HepG2 (cell line): ENCODE measurements around the gene KLF16. TPM values are rescaled to one million over a fixed set of nuclear protein-coding genes. Genes with fewer than 3 reads are reported as not detected.

ENCODE experiments used
- CCDC6 ChIP-seq: sonication (generic); formaldehyde crosslinking; IDR thresholded peaks from 2 replicates; pipeline ENCODE4 v1.8.1; 2022; ENCODE audit warnings: mild to moderate bottlenecking, missing genetic modification reagents, moderate library complexity
- E2F5 ChIP-seq: sonication (generic); formaldehyde crosslinking; conservative IDR thresholded peaks from 2 replicates; pipeline ENCODE4 v1.4.0; 2020; ENCODE audit warnings: missing genetic modification reagents
- GATAD1 ChIP-seq: IDR thresholded peaks from 2 replicates; pipeline ENCODE4 v1.6.1; 2016; ENCODE audit warnings: missing genetic modification reagents, missing compliant biosample characterization
- GFI1 ChIP-seq: sonication (generic); formaldehyde crosslinking; IDR thresholded peaks from 2 replicates; pipeline ENCODE4 v1.5.0; 2020; ENCODE audit warnings: missing genetic modification reagents, mild to moderate bottlenecking, borderline replicate concordance
- HIVEP1 ChIP-seq: sonication (generic); formaldehyde crosslinking; IDR thresholded peaks from 2 replicates; pipeline ENCODE4 v1.4.0; 2020; ENCODE audit warnings: mild to moderate bottlenecking, missing genetic modification reagents
- HMGXB3 ChIP-seq: sonication (generic); formaldehyde crosslinking; IDR thresholded peaks from 2 replicates; pipeline ENCODE4 v1.4.0; 2020; ENCODE audit warnings: missing genetic modification reagents, borderline replicate concordance
- HMGXB4 ChIP-seq, 2 experiments: sonication (generic) in 1 of 2; formaldehyde crosslinking in 1 of 2; IDR thresholded peaks; 2 replicates each; pipeline versions ENCODE4 v1.4.0 to v1.6.1; 2018 to 2020; ENCODE audit warnings: missing genetic modification reagents in 2 of 2, borderline replicate concordance in 1 of 2, low read depth in 1 of 2, mild to moderate bottlenecking in 1 of 2, missing biosample characterization in 1 of 2
- MATR3 ChIP-seq: sonication (generic); formaldehyde crosslinking; IDR thresholded peaks from 2 replicates; pipeline ENCODE4 v1.4.0; 2020; ENCODE audit warnings: missing genetic modification reagents
- NRL ChIP-seq: sonication (generic); formaldehyde crosslinking; IDR thresholded peaks from 2 replicates; pipeline ENCODE4 v1.5.0; 2020; ENCODE audit warnings: missing genetic modification reagents, mild to moderate bottlenecking, moderate library complexity, borderline replicate concordance
- PLRG1 ChIP-seq: fragments of 450-650 bp; conservative IDR thresholded peaks from 2 replicates; pipeline ENCODE4 v1.6.1; 2016
- PLSCR1 ChIP-seq: sonication (generic); formaldehyde crosslinking; IDR thresholded peaks from 2 replicates; pipeline ENCODE4 v1.5.0; 2020; ENCODE audit warnings: missing genetic modification reagents, mild to moderate bottlenecking, borderline replicate concordance
- POGZ ChIP-seq: sonication (generic); formaldehyde crosslinking; IDR thresholded peaks from 2 replicates; pipeline ENCODE4 v1.4.0; 2020; ENCODE audit warnings: mild to moderate bottlenecking, missing genetic modification reagents
- SRY ChIP-seq: sonication (generic); formaldehyde crosslinking; IDR thresholded peaks from 2 replicates; pipeline ENCODE4 v1.8.0; 2022; ENCODE audit warnings: mild to moderate bottlenecking, missing genetic modification reagents
- TBX2 ChIP-seq: sonication (generic); formaldehyde crosslinking; IDR thresholded peaks from 2 replicates; pipeline ENCODE4 v1.5.0; 2020; ENCODE audit warnings: missing genetic modification reagents, mild to moderate bottlenecking, borderline replicate concordance
- TBX3 ChIP-seq: fragments of 450-650 bp; IDR thresholded peaks from 2 replicates; pipeline ENCODE4 v1.6.1; 2017; ENCODE audit warnings: antibody characterized with exemption, mild to moderate bottlenecking, inconsistent platforms, borderline replicate concordance
- ZIK1 ChIP-seq: sonication (generic); formaldehyde crosslinking; IDR thresholded peaks from 2 replicates; pipeline ENCODE4 v1.5.0; 2020; ENCODE audit warnings: mild to moderate bottlenecking, low read depth, missing genetic modification reagents, borderline replicate concordance
- ZNF101 ChIP-seq: sonication (generic); formaldehyde crosslinking; IDR thresholded peaks from 2 replicates; pipeline ENCODE4 v1.4.0; 2020; ENCODE audit warnings: mild to moderate bottlenecking, low read depth, missing genetic modification reagents, borderline replicate concordance
- ZNF619 ChIP-seq: sonication (generic); formaldehyde crosslinking; IDR thresholded peaks from 2 replicates; pipeline ENCODE4 v1.4.0; 2020; ENCODE audit warnings: mild to moderate bottlenecking, missing genetic modification reagents
- ZNF792 ChIP-seq: IDR thresholded peaks from 2 replicates; pipeline ENCODE4 v1.6.1; 2016
- ZNF883 ChIP-seq: sonication (generic); formaldehyde crosslinking; IDR thresholded peaks from 2 replicates; pipeline ENCODE4 v1.5.1; 2020; ENCODE audit warnings: mild to moderate bottlenecking, missing genetic modification reagents; ENCODE audit errors: not compliant biosample characterization
- polyA plus RNA-seq, 8 experiments: library from polyadenylated mRNA; depleted of rRNA in 3 of 8; stranded (reverse) in 7 of 8; unstranded in 1 of 8; fragments of >200 nt; fragmentation: Illumina TruSeq in 4 of 8; extraction: Trizol in 4 of 8; gene quantifications; 2 replicates each; pipeline versions ENCODE4 v1.2.1 to v1.2.3, GENCODE V29; 2011 to 2016; ENCODE audit warnings: low read depth in 4 of 8, missing spikeins in 1 of 8, mixed read lengths in 1 of 8; ENCODE audit not compliant: insufficient read depth in 1 of 8
- total RNA-seq, 5 experiments: library from RNA; depleted of rRNA; stranded (reverse); fragments of >200 nt; fragmentation: Illumina TruSeq; extraction: Trizol; gene quantifications; 2 replicates each; pipeline ENCODE4 v1.2.3, GENCODE V29; 2016; ENCODE audit warnings: low read depth in 1 of 5

Gene KLF16
- total and polyA plus RNA-seq, 2 of the 13 experiments (the other 11 are each of a cell fraction or from before 2014, with no cell fraction given), result 3.5 to 6.7 TPM

GRCh38 chr19:1907563-1908363 lies 44.4 kb upstream of the KLF16 start (continued):
- 0 out of 2 replicates have a peak, but pooled peaks have one; percentile 22 for TF ChIP-seq ZNF619 (CRISPR knock-in tag)
- no peak for TF ChIP-seq GATAD1 (CRISPR knock-in tag)
- TF ChIP-seq SRY (CRISPR knock-in tag), result no peak
- TF ChIP-seq GFI1 (CRISPR knock-in tag), result no peak
- TF ChIP-seq TBX2, result peak; percentile 41; the same call in 1 of the 2 replicates
- 0 out of 2 replicates have a peak, but pooled peaks have one; percentile 53 for TF ChIP-seq MATR3 (CRISPR knock-in tag)
- 0 out of 2 replicates have a peak, but pooled peaks have one; percentile 54 for TF ChIP-seq ZNF101
- TF ChIP-seq POGZ (CRISPR knock-in tag), result peak; percentile 50; the same call in 1 of the 2 replicates
- TF ChIP-seq HIVEP1 (CRISPR knock-in tag), result 0 out of 2 replicates have a peak, but pooled peaks have one; percentile 22
- peak; percentile 68; the same call in 1 of the 2 replicates for TF ChIP-seq ZIK1 (CRISPR knock-in tag)
- peak; percentile 67; the same call in 1 of the 2 replicates for TF ChIP-seq ZNF792 (CRISPR knock-in tag)
- TF ChIP-seq HMGXB3 (CRISPR knock-in tag), result 0 out of 2 replicates have a peak, but pooled peaks have one; percentile 25
- TF ChIP-seq NRL (CRISPR knock-in tag), result peak; percentile 62; the same call in 1 of the 2 replicates
- no peak for TF ChIP-seq TBX3
- TF ChIP-seq ZNF883, result peak; percentile 31
- TF ChIP-seq E2F5 (CRISPR knock-in tag), result no peak
- no peak for TF ChIP-seq PLRG1
- no peak for TF ChIP-seq PLSCR1
- peak in 1 of 2 experiments; percentile 63; a peak in 1 of 4 replicates for TF ChIP-seq HMGXB4 (CRISPR knock-in tag; IDR thresholded peaks at IDR 0.05; ENCODE audit: borderline replicate concordance in 1 of 2, low read depth in 1 of 2)
- no peak for TF ChIP-seq CCDC6 (CRISPR knock-in tag)
